ENCODE measurements around the gene ISLR.

DNA sequence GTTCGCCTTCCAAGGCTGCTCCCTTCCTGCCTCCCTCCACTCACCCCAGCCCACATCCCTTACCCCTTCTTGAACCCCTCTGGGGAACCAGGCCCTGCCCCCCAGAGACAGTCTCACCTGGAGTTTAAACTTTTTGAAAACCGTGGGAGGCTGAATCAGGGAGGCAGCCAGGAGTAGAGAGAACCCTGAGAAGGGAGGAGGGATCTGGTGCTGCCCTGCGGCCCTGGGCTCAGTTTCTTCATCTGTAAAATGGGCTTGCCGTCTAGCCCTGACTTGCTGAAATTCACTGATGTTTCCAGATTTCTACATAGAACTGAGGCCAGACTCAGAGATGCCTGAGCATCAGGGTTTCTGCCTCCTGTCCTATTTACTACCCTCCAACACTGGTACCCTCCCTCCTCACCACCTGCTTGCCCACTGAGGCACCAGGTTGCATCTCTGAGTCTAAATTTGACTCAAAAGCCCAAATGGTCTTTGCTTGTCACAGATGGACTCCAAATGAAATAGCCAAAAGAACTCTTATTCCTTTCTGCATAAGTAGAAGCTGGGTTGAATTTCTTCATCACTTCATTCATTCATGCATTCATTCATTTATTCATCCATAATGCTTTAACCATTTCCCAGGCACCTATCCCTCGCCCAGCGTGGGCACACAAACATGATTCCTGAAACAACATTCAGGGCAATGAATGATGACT lies 41.0 kb downstream of the ISLR start:
- TF ChIP-seq TAF1 (IDR thresholded peaks at IDR 0.05; ENCODE audit: low read depth) (no peak), CTCF (IDR thresholded peaks at IDR 0.05; ENCODE audit: poor library complexity, severe bottlenecking) (no peak), POLR2AphosphoS5 (IDR thresholded peaks at IDR 0.05) (no peak), EP300 (conservative IDR thresholded peaks at IDR 0.05; ENCODE audit: poor library complexity, severe bottlenecking) (no peak), MXI1 (conservative IDR thresholded peaks at IDR 0.05; ENCODE audit: poor library complexity, severe bottlenecking) (no peak), EZH2 (IDR thresholded peaks at IDR 0.05; ENCODE audit: borderline replicate concordance, insufficient read depth, low read length, poor library complexity, severe bottlenecking) (no peak), SMC3 (conservative IDR thresholded peaks at IDR 0.05; ENCODE audit: poor library complexity) (no peak)
- TF ChIP-seq, protein P1, sequence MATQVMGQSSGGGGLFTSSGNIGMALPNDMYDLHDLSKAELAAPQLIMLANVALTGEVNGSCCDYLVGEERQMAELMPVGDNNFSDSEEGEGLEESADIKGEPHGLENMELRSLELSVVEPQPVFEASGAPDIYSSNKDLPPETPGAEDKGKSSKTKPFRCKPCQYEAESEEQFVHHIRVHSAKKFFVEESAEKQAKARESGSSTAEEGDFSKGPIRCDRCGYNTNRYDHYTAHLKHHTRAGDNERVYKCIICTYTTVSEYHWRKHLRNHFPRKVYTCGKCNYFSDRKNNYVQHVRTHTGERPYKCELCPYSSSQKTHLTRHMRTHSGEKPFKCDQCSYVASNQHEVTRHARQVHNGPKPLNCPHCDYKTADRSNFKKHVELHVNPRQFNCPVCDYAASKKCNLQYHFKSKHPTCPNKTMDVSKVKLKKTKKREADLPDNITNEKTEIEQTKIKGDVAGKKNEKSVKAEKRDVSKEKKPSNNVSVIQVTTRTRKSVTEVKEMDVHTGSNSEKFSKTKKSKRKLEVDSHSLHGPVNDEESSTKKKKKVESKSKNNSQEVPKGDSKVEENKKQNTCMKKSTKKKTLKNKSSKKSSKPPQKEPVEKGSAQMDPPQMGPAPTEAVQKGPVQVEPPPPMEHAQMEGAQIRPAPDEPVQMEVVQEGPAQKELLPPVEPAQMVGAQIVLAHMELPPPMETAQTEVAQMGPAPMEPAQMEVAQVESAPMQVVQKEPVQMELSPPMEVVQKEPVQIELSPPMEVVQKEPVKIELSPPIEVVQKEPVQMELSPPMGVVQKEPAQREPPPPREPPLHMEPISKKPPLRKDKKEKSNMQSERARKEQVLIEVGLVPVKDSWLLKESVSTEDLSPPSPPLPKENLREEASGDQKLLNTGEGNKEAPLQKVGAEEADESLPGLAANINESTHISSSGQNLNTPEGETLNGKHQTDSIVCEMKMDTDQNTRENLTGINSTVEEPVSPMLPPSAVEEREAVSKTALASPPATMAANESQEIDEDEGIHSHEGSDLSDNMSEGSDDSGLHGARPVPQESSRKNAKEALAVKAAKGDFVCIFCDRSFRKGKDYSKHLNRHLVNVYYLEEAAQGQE (IDR thresholded peaks at IDR 0.05; ENCODE audit: borderline replicate concordance) = no peak

Measured in neural cell (in vitro differentiated cells).